CD14-positive monocyte (primary cell): Measurements from ENCODE around the gene CNTD1. TPM values are rescaled to one million over a fixed set of nuclear protein-coding genes. Genes with fewer than 3 reads are reported as not detected.
A peak's percentile ranks its signal among the peaks of the same experiment; 100 is the strongest.

ENCODE experiments used
- DNase-seq, 3 donors: peaks; one replicate each; pipeline ENCODE4 v3.0.0-alpha.2; 2011 to 2022
- H2AFZ ChIP-seq: 2 replicates; pipeline ENCODE4 v1.6.0; 2012; ENCODE audit warnings: mild to moderate bottlenecking, low read depth, low read length, inconsistent platforms; ENCODE audit not compliant: insufficient read depth, poor library complexity, severe bottlenecking
- H3K27ac ChIP-seq, 2 donors: 1 replicate in 1 of 2; 2 replicates in 1 of 2; pipeline ENCODE4 v1.5.1; 2012 to 2013; ENCODE audit warnings: low read length in 2 of 2, control low read depth in 1 of 2, inconsistent platforms in 1 of 2, low read depth in 1 of 2, mild to moderate bottlenecking in 1 of 2
- H3K27me3 ChIP-seq, 2 donors: one replicate each; pipeline versions ENCODE4 v1.6.0 to v1.6.1; 2011 to 2013; ENCODE audit warnings: low read length in 2 of 2; ENCODE audit not compliant: control insufficient read depth in 2 of 2, insufficient read depth in 2 of 2
- H3K36me3 ChIP-seq, 2 donors: replicated peaks in 1 of 2; 1 replicate in 1 of 2; 2 replicates in 1 of 2; pipeline versions ENCODE4 v1.5.1 to v1.6.1; 2012 to 2013; ENCODE audit warnings: low read length in 2 of 2, control low read depth in 1 of 2, inconsistent platforms in 1 of 2, mild to moderate bottlenecking in 1 of 2; ENCODE audit not compliant: insufficient read depth in 2 of 2, control insufficient read depth in 1 of 2
- H3K4me1 ChIP-seq, 2 donors: 1 replicate in 1 of 2; 2 replicates in 1 of 2; pipeline versions ENCODE4 v1.5.1 to v1.6.1; 2012 to 2013; ENCODE audit warnings: low read length in 2 of 2, control low read depth in 1 of 2, inconsistent platforms in 1 of 2, mild to moderate bottlenecking in 1 of 2, moderate library complexity in 1 of 2; ENCODE audit not compliant: insufficient read depth in 2 of 2, control insufficient read depth in 1 of 2
- H3K4me2 ChIP-seq: replicated peaks from 2 replicates; pipeline ENCODE3; 2012; ENCODE audit warnings: low read length, moderate library complexity, mild to moderate bottlenecking; ENCODE audit not compliant: poor library complexity, severe bottlenecking; ENCODE audit errors: extremely low read depth
- H3K4me3 ChIP-seq, 3 experiments: fragments of 200-600 bp in 1 of 3; sonication (generic) in 1 of 3; replicated peaks in 1 of 3; 1 replicate in 2 of 3; 2 replicates in 1 of 3; pipeline ENCODE4 v1.5.1; 2011 to 2013; ENCODE audit warnings: low read length in 3 of 3, mild to moderate bottlenecking in 3 of 3, control low read depth in 2 of 3, low read depth in 2 of 3, inconsistent platforms in 1 of 3, moderate library complexity in 1 of 3
- H3K79me2 ChIP-seq: 2 replicates; pipeline ENCODE4 v1.6.0; 2012; ENCODE audit warnings: mild to moderate bottlenecking, control low read depth, inconsistent platforms, low read length, moderate library complexity; ENCODE audit not compliant: insufficient read depth
- H3K9ac ChIP-seq: 2 replicates; pipeline ENCODE4 v1.6.0; 2017; ENCODE audit warnings: low read length, mild to moderate bottlenecking; ENCODE audit not compliant: insufficient read depth, poor library complexity, severe bottlenecking
- H3K9me3 ChIP-seq, 2 donors: replicated peaks in 1 of 2; 1 replicate in 1 of 2; 2 replicates in 1 of 2; pipeline versions ENCODE4 v1.5.1 to v1.6.1; 2012 to 2013; ENCODE audit warnings: low read length in 2 of 2, control low read depth in 1 of 2; ENCODE audit not compliant: control insufficient read depth in 1 of 2, insufficient read depth in 1 of 2
- H4K20me1 ChIP-seq: 2 replicates; pipeline ENCODE4 v1.6.0; 2012; ENCODE audit warnings: mild to moderate bottlenecking, low read length, control low read depth, moderate library complexity; ENCODE audit not compliant: insufficient read depth
- H3K27ac Mint-ChIP-seq, 7 donors: one replicate each; pipeline ENCODE4 v1.8.0; 2020; ENCODE audit warnings: mild to moderate bottlenecking in 7 of 7, mixed read lengths in 7 of 7, moderate library complexity in 6 of 7, inconsistent platforms in 2 of 7
- H3K27me3 Mint-ChIP-seq, 3 donors: one replicate each; pipeline ENCODE4 v1.8.0; 2021 to 2022; ENCODE audit warnings: low read depth in 3 of 3, mild to moderate bottlenecking in 3 of 3, mixed read lengths in 3 of 3, moderate library complexity in 3 of 3, inconsistent platforms in 1 of 3
- H3K36me3 Mint-ChIP-seq, 2 donors: one replicate each; pipeline ENCODE4 v1.8.0; 2020; ENCODE audit warnings: mixed read lengths in 2 of 2, inconsistent platforms in 1 of 2, mild to moderate bottlenecking in 1 of 2
- H3K4me1 Mint-ChIP-seq: one replicate; pipeline ENCODE4 v1.8.0; 2020; ENCODE audit warnings: mild to moderate bottlenecking, mixed read lengths
- H3K4me3 Mint-ChIP-seq, 2 donors: one replicate each; pipeline ENCODE4 v1.8.0; 2020; ENCODE audit warnings: mild to moderate bottlenecking in 2 of 2, mixed read lengths in 2 of 2, moderate library complexity in 1 of 2
- H3K9me3 Mint-ChIP-seq, 7 donors: one replicate each; pipeline ENCODE4 v1.8.0; 2020 to 2022; ENCODE audit warnings: mixed read lengths in 7 of 7, mild to moderate bottlenecking in 6 of 7, moderate library complexity in 6 of 7, inconsistent platforms in 2 of 7
- WGBS: methylation state at CpG from one replicate; pipeline ENCODE4 v1.1.5; 2013; ENCODE audit warnings: missing lambda C conversion rate; ENCODE audit not compliant: insufficient coverage; 5-methylcytosine and 5-hydroxymethylcytosine counted together
- intact Hi-C, 2 donors: fragments of 100-400 bp; cut with micrococcal nuclease; formaldehyde crosslinking; loops; one replicate each; pipeline versions ENCODE4 v1.15.0 to v1.15.1; 2023
- polyA plus RNA-seq, 3 donors: library from polyadenylated mRNA; depleted of rRNA in 1 of 3; unstranded in 2 of 3; stranded (reverse) in 1 of 3; fragments of 300-500 nt in 2 of 3; fragments of >200 nt in 1 of 3; fragmentation: Illumina TruSeq in 2 of 3; gene quantifications; 1 replicate in 2 of 3; 2 replicates in 1 of 3; pipeline ENCODE4 v1.2.3, GENCODE V29; 2012 to 2021
- TF ChIP-seq, protein P1 (sequence below): fragments of 200-600 bp; IDR thresholded peaks from one replicate; pipeline ENCODE4 v1.8.0; 2022; ENCODE audit warnings: antibody characterized with exemption, mild to moderate bottlenecking

Gene CNTD1
- polyA plus RNA-seq, 3 donors, result not detected

GRCh38 chr17:42748908-42749798 is 49.5 kb upstream of the CNTD1 start:
- peaks cover 6% of the 10 kb centered on the region for H3K79me2 ChIP-seq
- no peaks in the 10 kb centered on the region for H3K9me3 ChIP-seq
- Mint-ChIP-seq H3K9me3 (peaks cover 0 to 3% (median 0%) of the 10 kb centered on the region in 7 donors), H3K27me3 (peaks cover 14 to 26% (median 23%) of the 10 kb centered on the region in 3 donors), H3K4me1 (peaks cover 16% of the 10 kb centered on the region), H3K4me3 (no peak overlapping the region), H3K36me3 (no peaks in the 10 kb centered on the region), H3K27ac (peak overlapping the region in 1 of 7 donors; percentile 47)
- intact Hi-C loops, result no loop called here
- TF ChIP-seq, protein P1, sequence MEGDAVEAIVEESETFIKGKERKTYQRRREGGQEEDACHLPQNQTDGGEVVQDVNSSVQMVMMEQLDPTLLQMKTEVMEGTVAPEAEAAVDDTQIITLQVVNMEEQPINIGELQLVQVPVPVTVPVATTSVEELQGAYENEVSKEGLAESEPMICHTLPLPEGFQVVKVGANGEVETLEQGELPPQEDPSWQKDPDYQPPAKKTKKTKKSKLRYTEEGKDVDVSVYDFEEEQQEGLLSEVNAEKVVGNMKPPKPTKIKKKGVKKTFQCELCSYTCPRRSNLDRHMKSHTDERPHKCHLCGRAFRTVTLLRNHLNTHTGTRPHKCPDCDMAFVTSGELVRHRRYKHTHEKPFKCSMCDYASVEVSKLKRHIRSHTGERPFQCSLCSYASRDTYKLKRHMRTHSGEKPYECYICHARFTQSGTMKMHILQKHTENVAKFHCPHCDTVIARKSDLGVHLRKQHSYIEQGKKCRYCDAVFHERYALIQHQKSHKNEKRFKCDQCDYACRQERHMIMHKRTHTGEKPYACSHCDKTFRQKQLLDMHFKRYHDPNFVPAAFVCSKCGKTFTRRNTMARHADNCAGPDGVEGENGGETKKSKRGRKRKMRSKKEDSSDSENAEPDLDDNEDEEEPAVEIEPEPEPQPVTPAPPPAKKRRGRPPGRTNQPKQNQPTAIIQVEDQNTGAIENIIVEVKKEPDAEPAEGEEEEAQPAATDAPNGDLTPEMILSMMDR, result no peak
- peaks cover 0 to 8% of the 10 kb centered on the region in 2 donors for H3K27me3 ChIP-seq
- no peak overlapping the region for H3K27ac ChIP-seq
- peaks cover 25 to 27% of the 10 kb centered on the region in 2 donors for H3K4me1 ChIP-seq
- H2AFZ ChIP-seq, result no peak overlapping the region
- DNase-seq, result no peak
- H4K20me1 ChIP-seq, result no peaks in the 10 kb centered on the region
- no peak overlapping the region for H3K9ac ChIP-seq
- no peak overlapping the region for H3K4me3 ChIP-seq
- no peaks in the 10 kb centered on the region for H3K36me3 ChIP-seq
- 96% methylated on average over 7 of the region's 11 CpGs for WGBS
- no peak overlapping the region for H3K4me2 ChIP-seq

DNA sequence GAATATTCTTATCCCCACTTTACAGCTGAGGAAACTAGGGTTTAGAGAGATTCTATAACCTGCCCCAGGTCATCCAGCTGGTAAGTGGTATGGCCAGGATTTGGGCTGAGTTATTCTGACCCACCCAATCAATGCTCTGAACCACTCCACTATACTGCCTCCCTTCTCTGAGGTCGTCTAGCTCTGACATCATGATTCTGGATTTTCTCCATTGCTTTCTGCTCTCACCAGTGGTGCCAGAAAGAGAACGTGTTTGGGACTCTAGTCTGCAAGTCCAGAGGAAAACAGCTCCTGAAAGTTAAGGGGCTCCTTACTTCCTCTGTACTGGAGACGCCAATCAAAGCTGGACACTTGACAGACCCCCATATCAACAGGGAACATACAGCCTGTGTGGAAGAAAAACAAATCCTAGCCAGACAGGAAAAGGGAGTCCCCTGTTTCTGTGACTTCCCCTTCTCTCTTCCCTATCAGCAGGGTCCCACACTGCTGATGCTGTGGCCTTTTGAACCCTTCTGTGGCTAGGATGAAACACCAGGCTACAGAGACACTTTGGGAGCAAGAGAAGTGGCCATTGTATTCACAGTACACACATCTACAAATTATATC is 47.8 kb upstream of the CNTD1 start:
- TF ChIP-seq, protein P1, result no peak
- H3K9ac ChIP-seq, result no peak overlapping the region
- peak overlapping the region in 1 of 3 experiments; percentile 50 for H3K4me3 ChIP-seq
- H3K36me3 ChIP-seq, result no peaks in the 10 kb centered on the region
- no CpG with 5 or more reads among the region's 3 CpGs for WGBS
- no peaks in the 10 kb centered on the region for H3K36me3 Mint-ChIP-seq
- H2AFZ ChIP-seq, result no peak overlapping the region
- peaks cover 17 to 18% of the 10 kb centered on the region in 2 donors for H3K4me1 ChIP-seq
- H3K9me3 ChIP-seq, result no peaks in the 10 kb centered on the region
- peak overlapping the region in 4 of 7 donors; percentile 13 to 83 (median 66) for H3K27ac Mint-ChIP-seq
- peaks cover 0 to 6% of the 10 kb centered on the region in 2 donors for H3K27me3 ChIP-seq
- H3K4me3 Mint-ChIP-seq, result peak overlapping the region in 1 of 2 donors; percentile 41
- intact Hi-C loops, result no loop called here
- H3K27me3 Mint-ChIP-seq, result peaks cover 14 to 34% (median 24%) of the 10 kb centered on the region in 3 donors
- peak; percentile 27 to 54 (median 38) for DNase-seq
- H3K4me2 ChIP-seq, result peak overlapping the region; percentile 47
- no peaks in the 10 kb centered on the region for H4K20me1 ChIP-seq
- peak overlapping the region in 1 of 2 donors; percentile 36 for H3K27ac ChIP-seq
- H3K79me2 ChIP-seq, result no peaks in the 10 kb centered on the region
- H3K9me3 Mint-ChIP-seq, result peaks cover 0 to 1% (median 0%) of the 10 kb centered on the region in 7 donors
- peaks cover 10% of the 10 kb centered on the region for H3K4me1 Mint-ChIP-seq
